Measurements from ENCODE around the gene KREMEN2.

DNA sequence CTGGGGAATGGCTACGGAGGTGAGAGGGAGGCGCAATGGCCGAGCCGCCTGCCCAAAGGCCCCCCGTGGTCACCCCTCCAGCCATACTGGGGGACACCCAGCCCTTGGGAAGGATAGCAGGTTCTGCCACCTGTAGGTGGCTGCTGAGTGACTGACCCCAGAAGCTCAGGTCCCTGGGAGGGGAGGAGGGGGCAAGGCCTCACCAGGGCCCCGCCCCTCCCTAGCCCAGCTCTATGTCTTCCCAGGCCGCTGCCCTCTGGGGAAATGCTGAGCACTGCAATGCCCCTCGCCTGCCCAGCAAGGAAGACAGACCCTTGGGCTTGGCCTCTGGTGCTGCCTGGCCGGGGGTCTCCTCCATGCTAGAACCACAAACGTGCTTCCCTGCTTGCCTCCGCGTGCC lies 37.2 kb downstream of the KREMEN2 start:
- TF ChIP-seq SP1 (CRISPR knock-in tag; conservative IDR thresholded peaks at IDR 0.05): no peak
- TF ChIP-seq, protein P1, sequence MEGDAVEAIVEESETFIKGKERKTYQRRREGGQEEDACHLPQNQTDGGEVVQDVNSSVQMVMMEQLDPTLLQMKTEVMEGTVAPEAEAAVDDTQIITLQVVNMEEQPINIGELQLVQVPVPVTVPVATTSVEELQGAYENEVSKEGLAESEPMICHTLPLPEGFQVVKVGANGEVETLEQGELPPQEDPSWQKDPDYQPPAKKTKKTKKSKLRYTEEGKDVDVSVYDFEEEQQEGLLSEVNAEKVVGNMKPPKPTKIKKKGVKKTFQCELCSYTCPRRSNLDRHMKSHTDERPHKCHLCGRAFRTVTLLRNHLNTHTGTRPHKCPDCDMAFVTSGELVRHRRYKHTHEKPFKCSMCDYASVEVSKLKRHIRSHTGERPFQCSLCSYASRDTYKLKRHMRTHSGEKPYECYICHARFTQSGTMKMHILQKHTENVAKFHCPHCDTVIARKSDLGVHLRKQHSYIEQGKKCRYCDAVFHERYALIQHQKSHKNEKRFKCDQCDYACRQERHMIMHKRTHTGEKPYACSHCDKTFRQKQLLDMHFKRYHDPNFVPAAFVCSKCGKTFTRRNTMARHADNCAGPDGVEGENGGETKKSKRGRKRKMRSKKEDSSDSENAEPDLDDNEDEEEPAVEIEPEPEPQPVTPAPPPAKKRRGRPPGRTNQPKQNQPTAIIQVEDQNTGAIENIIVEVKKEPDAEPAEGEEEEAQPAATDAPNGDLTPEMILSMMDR (IDR thresholded peaks at IDR 0.05): no peak
